Measurements from ENCODE around the gene KCNAB2.

The KCNAB2 gene

DNA sequence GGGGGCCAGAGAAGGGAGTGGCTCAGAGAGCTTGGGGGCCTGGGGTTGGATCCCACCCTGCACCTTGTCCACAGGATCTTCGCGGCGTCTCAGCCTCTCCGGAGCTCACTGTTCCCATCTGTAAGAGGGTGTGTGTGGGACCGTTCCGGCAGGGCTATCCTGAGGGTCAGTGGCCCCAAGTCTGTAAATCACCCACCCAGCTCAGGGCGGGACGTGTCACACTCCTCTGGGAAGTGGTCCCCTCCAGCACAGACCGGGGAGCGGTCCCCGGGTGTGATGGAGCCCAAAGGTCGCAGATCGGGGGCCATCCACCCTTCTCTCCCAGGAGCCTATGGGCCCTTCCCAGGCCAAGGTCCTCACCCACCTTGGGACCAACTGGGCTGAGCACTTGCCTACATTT lies 40.0 kb downstream of the KCNAB2 start:
- no peak for DNase-seq

- DNase-seq = no peak
Measured at GRCh38 chr1:6086358-6086757, 40.7 kb downstream of the KCNAB2 start.

DNA sequence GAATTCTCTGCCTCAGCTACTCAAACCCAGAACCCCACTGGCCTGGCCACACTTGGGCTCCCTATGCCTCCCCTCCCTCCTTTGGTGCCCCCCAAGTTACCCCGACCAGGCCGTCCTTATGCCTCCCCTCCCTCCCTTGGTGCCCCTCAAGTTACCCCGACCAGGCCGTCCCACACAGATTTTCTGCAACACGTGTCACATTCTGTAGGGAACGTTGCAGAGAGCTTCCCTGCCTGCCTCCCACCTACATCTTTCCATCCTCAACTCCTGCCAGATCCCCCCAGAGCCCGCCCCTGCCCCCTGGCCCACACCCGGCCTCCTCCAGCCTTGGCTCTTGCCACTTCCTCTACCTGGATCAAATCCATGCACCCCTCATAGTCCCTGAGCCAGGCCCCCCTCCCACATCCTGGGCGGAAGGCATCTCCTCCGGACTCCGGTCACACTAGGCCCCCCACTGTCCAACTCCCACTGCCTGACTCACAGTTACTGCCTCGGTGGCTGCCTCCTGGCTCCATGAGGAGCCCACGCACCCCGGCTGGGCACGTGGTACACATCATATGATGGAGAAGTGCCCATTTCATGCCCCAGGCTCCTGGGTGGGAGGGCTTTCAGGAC lies 41.2 kb downstream of the KCNAB2 start:
- no peak for DNase-seq

DNA sequence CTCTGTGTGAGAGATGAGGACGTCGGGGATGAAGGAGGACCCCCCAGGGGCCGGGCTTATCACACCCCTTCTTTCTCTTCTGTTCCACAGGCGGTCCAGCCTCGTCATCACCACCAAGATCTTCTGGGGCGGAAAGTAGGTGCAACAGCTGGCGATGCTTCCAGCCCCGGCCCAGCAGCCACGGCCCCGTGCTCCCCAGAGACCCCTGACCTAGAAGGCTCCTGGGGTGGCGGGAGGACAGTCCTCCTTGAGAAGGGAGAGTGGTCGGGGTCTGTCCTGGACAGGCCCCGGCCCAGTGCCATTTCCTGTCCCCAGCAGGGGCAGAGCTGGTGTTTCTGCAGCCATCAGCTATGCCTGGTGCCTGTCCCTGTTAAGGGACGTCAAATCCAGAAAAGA lies 41.7 kb downstream of the KCNAB2 start:
- no peak for DNase-seq

DNA sequence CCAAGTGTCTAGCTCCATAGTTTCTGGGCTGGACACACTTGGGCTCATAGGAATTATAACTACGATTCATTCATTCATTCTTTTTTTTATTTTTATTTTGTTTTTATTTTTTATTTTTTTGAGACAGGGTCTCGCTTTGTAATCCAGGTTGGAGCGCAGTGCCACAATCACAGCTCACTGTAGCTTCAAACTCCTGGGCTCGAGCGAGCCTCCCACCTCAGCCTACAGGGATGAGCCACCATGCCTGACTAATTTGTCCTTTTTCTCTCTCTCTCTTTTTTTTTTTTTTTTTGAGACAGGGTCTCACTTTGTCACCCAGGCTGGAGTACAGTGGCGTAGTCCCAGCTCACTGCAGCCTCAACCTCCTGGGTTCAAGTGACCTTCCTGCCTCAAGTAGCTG lies 42.3 kb downstream of the KCNAB2 start:
- no peak for DNase-seq

DNA sequence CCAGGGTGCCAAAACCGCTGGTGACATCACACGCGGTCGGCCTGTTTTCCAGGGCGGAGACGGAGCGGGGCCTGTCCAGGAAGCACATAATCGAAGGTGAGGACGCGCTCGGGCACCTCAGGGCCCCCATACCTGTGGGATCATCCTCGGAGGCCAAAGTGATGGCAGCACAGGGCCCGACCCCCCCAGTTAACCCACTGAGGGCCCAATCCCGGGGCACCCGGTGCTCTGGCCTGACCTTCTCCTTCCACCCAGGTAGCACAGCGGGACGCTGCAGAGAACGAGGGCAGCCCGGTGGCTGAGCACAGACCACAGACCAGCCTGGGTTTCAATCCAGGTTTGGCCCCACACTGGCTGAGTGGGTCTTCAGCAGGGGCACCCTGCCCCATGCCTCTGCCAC lies 43.3 kb downstream of the KCNAB2 start:
- DNase-seq = no peak

DNA sequence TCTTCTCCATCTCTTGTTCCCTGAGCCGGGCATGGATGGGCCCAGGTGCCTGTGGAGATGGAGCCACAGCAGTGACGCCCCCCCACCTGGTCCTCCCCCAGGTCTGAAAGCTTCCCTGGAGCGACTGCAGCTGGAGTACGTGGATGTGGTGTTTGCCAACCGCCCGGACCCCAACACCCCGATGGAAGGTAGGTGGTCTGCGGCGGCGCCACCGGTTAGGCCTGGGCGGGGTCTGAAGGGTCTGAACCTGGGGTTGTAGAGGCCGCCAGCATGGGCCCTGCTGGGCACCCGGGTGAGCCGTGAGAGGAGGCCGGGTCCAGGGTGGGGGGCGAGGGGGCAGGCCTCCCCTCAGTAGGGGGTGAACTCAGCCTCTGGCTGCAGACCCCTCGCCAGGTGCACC lies 44.6 kb downstream of the KCNAB2 start:
- DNase-seq = no peak

DNA sequence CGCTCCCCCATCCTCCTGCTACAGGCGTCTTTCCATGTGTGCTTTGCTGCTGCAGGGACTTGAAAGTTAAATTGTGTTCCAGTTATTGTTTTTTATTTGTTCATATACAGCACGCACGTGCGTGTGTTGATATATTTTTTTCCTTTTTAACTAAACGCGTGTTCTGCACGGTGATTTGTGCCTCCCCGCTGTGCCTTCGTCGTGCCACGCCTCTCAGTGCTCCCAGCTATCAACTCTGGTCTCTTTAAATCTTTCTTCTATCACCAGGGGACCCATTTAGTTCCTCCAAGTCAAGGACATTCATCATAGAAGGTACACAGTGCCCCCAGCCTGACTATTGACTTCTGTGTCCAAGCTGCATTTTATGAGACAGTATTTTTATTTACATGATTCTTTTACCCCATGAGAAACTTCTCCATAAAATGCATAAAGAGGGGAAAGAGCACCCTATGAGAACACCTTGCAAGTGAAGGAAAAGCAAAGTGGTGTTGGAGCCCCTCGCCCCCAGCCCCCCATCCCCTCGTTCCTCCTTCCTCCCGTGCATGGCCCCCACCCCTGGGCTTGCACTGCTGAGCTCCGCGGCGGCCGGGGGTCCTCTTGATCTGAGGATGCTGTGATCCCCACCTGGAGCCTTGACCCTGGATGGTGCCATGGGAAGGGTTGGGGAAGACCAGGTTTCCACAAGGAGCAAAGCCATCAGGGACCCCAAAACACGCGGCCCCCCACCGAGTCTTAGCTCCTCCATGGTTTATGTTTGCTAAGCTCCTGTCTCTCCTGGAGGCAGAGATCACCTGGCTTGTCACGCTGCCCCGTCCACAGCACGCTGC lies 45.5 kb downstream of the KCNAB2 start:
- no peak for DNase-seq

- no peak for DNase-seq
Measured at GRCh38 chr1:6091823-6092109, 46.1 kb downstream of the KCNAB2 start.

DNA sequence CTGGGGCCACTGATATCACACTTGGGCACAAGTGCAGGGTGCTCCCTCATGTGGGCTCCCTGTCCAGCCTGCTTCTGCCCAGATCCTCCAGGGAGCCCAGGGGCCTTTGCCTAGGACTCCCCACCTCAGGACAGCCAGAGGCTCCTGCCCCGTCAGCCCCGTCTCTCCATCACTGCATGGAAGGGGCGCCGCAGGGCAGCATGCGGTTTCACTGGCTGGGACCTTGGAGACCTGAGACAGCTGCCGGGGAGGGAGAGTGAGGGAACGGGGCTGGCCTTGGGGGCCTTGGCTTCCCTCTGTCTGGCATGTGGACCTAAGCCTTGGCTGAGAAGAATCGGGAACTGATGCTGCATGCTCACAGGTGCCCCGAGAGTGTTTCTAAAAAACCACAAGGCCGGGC lies 46.5 kb downstream of the KCNAB2 start:
- no peak for DNase-seq

GRCh38 chr1:6093071-6093470 lies 47.4 kb downstream of the KCNAB2 start:
- DNase-seq = no peak

DNA sequence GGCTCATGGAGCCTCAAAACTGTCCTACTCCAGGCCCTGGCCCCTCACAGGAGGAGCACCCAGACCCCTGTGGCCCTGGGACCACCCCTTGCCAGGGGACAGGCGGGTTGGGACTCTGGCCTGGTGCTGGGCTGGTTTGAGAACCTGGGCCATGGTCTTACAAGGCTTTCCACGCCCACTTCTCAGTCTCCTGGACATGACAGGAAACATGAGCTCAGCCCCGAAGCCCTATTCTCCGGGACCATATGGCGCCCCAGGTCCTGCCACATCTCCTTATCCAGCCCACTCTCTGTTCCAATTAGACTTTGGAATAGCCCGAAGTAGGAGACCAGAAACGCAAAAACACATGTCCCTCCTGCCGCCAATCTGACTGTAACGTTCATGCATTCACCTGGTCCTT lies 47.9 kb downstream of the KCNAB2 start:
- DNase-seq = no peak

- no peak for DNase-seq
Measured at GRCh38 chr1:6094246-6094645, 48.6 kb downstream of the KCNAB2 start.

DNA sequence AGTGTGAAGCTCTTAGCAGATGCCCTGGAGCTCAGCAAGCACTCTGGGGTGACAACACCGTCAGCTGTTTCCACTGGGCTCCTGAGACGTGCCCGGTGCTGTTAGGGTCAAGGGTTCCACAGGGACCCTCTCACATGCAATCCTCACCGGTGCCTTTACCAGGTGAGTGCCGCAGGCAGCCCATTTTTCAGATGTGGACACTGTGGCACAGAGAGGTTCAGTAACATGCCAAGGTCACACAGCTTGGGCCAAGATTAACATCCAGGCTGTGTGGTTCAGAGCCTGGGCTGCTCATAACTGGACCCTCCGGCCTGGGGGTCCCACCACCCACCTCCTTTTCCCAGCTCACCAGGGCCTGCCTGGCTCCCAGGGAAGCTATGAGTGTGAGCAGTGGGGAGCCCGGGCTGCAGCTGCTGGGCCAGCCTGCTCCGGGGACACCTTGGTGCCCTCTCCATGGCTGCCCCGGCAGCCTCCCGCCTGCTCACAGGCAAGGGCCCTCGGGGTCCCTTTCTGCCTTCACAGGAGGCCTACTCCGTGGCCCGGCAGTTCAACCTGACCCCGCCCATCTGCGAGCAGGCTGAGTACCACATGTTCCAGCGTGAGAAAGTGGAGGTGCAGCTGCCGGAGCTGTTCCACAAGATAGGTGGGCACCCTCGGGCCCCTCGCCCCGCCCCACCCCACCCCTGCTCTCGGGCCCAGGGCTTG lies 49.3 kb downstream of the KCNAB2 start:
- DNase-seq = no peak

GRCh38 chr1:6095511-6096242 lies 50.0 kb downstream of the KCNAB2 start:
- no peak for DNase-seq

DNA sequence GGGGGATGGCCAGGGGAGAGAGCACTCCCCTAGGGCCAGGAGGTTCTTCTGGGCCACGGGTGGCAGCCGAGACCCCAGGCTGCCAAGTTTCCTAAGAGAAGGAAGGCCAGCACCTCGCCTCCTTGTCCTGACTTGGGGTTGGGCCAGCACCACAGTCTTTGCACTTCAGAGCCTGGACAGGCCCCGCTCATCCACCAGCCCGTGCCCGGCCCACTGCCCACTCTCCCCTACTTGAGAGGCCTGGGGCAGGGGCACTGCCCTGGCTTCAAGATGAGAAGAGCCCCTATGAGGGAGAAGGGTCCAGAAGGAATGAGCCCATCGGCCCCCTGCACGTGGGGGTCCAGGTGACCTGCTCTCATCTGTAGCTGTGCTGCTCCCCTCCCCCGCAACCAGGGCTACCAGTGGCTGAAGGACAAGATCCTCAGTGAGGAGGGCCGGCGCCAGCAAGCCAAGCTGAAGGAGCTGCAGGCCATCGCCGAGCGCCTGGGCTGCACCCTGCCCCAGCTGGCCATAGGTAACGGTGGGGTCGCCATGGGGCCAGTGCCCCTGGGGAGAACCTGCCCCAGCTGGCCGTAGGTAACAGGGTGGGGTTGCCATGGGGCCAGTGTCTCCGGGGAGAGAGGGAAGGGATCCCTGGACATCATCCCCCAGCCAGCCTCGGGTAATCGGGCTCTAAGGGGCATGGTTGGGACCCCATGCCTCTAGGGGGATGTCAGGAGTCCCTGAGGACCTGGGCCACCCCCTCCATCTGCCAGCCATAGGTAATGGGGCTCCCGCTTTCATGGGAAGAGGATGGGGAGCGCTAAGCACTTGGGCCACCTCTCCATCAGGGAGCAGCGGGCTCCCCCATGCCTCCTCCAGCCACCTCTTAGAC lies 50.8 kb downstream of the KCNAB2 start:
- no peak for DNase-seq

- DNase-seq = no peak
Measured at GRCh38 chr1:6097117-6097595, 51.5 kb downstream of the KCNAB2 start.

DNA sequence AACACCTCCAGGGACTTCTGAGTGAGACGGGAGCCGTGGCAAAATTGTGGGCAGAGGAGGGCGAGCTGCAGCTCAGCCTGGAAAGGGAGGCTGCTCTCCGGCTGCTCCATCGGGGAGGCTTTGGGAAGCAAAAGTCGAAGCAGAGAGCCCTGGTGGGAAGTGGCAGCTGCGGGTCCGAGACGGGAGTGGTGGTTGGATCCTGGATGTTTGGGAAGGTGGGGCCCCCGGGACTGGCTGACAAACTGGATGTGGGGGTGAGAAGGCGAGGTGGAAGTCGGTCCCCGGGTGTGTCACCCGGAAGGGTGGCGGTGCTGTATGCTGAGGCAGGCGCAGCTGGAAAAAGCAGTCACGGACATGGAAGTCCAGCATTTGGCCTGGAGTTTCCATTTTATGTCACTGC lies 52.1 kb downstream of the KCNAB2 start:
- DNase-seq = no peak

GRCh38 chr1:6098303-6099215 lies 52.9 kb downstream of the KCNAB2 start:
- DNase-seq = no peak

DNA sequence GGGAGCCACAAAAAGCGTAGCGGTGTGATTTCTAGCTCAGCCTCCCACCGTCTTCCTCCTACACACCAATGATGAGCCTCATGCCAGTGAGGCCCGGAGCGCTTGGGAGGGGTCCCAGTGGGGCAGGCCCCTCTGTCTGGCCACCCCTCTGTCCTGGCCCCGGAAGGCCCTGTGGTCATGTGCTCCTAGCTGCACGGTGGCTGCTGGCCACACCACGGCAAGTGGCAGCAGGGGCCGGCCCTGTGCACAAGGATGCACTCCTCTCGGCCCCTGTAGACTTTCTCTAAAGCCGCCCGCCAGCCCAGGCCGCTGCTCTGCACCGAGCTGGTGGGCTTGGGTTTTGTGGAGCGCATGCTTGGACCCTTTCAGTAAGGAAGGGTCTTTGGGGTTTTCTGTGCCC lies 53.6 kb downstream of the KCNAB2 start:
- DNase-seq = no peak
